H1 (cell line): ENCODE results near the gene GRID1. TPM values are rescaled to one million over a fixed set of nuclear protein-coding genes. Genes with fewer than 3 reads are reported as not detected.

Experiments
- CTCF ChIA-PET: fragments of 300-600 bp; sonication (Branson Sonifier 250); formaldehyde crosslinking; loops from one replicate; lab custom pipeline; 2021; ENCODE audit not compliant: partially characterized antibody; lab: Charles Lee
- POLR2A ChIA-PET: fragments of 300-600 bp; sonication (Branson Sonifier 250); formaldehyde crosslinking; loops from one replicate; lab custom pipeline; 2021; ENCODE audit warnings: inconsistent platforms; ENCODE audit not compliant: partially characterized antibody; lab: Charles Lee
- DNase-seq, 2 experiments: peaks; one replicate each; pipeline versions ENCODE4 v3.0.0 to v3.0.0-alpha.2; 2010 to 2022; ENCODE audit warnings: low spot score in 2 of 2, low read depth in 1 of 2, mixed read lengths in 1 of 2
- FAIRE-seq: peaks from 2 replicates; lab custom pipeline; 2011; peaks lifted over from hg19 to GRCh38; lab: Jason Lieb, UNC
- H2AFZ ChIP-seq: 2 replicates; pipeline ENCODE4 v1.8.1; 2012; ENCODE audit warnings: low read length, inconsistent platforms
- H2AK5ac ChIP-seq: 2 replicates; pipeline ENCODE4 v1.6.1; 2013; ENCODE audit warnings: low read depth, low read length
- H2BK120ac ChIP-seq: replicated peaks from 2 replicates; pipeline ENCODE3; 2013; ENCODE audit warnings: low read depth, low read length, inconsistent platforms
- H2BK12ac ChIP-seq: 2 replicates; pipeline ENCODE4 v1.6.1; 2013; ENCODE audit warnings: low read depth, low read length
- H2BK15ac ChIP-seq: 2 replicates; pipeline ENCODE4 v1.6.1; 2013; ENCODE audit warnings: low read length
- H2BK20ac ChIP-seq: 2 replicates; pipeline ENCODE4 v1.6.1; 2013; ENCODE audit warnings: low read length
- H2BK5ac ChIP-seq: 2 replicates; pipeline ENCODE4 v1.6.1; 2013; ENCODE audit warnings: low read depth, low read length
- H3K14ac ChIP-seq: 2 replicates; pipeline ENCODE4 v1.6.1; 2013; ENCODE audit warnings: inconsistent platforms; ENCODE audit not compliant: insufficient read length
- H3K18ac ChIP-seq: 2 replicates; pipeline ENCODE4 v1.6.1; 2013; ENCODE audit warnings: low read length; ENCODE audit errors: extremely low read depth
- H3K23ac ChIP-seq: 2 replicates; pipeline ENCODE4 v1.6.1; 2013; ENCODE audit warnings: inconsistent platforms; ENCODE audit not compliant: insufficient read length
- H3K23me2 ChIP-seq: 2 replicates; pipeline ENCODE4 v1.6.1; 2013; ENCODE audit warnings: low read depth, low read length
- H3K27ac ChIP-seq: 2 replicates; pipeline ENCODE4 v1.6.1; 2011; ENCODE audit warnings: low read depth, low read length, inconsistent platforms
- H3K27me3 ChIP-seq, 4 experiments: replicated peaks in 1 of 4; 1 replicate in 1 of 4; 2 replicates in 3 of 4; pipeline versions ENCODE4 v1.6.1 to v1.8.1; 2011 to 2013; ENCODE audit warnings: low read length in 3 of 4, mild to moderate bottlenecking in 3 of 4, inconsistent platforms in 2 of 4, mixed read lengths in 2 of 4, moderate library complexity in 1 of 4; ENCODE audit not compliant: control insufficient read depth in 3 of 4, insufficient read depth in 3 of 4; ENCODE audit errors: extremely low read depth in 1 of 4
- H3K36me3 ChIP-seq, 4 experiments: 2 replicates each; pipeline versions ENCODE4 v1.6.1 to v1.8.1; 2011 to 2013; ENCODE audit warnings: mild to moderate bottlenecking in 4 of 4, low read length in 3 of 4, moderate library complexity in 2 of 4, control low read depth in 1 of 4, inconsistent platforms in 1 of 4; ENCODE audit not compliant: insufficient read depth in 4 of 4, control insufficient read depth in 2 of 4
- H3K4ac ChIP-seq: replicated peaks from 2 replicates; pipeline ENCODE3; 2013; ENCODE audit warnings: low read length, low read depth, mixed read lengths, inconsistent platforms; ENCODE audit not compliant: insufficient read length
- H3K4me1 ChIP-seq, 4 experiments: replicated peaks in 1 of 4; 1 replicate in 1 of 4; 2 replicates in 3 of 4; pipeline versions ENCODE4 v1.6.1 to v1.8.1; 2011 to 2013; ENCODE audit warnings: low read length in 3 of 4, inconsistent platforms in 2 of 4, mixed read lengths in 1 of 4; ENCODE audit not compliant: insufficient read depth in 4 of 4, control insufficient read depth in 3 of 4
- H3K4me2 ChIP-seq, 2 experiments: 2 replicates each; pipeline versions ENCODE4 v1.6.1 to v1.8.1; 2011 to 2013; ENCODE audit warnings: low read depth in 2 of 2, low read length in 2 of 2, control low read depth in 1 of 2, inconsistent platforms in 1 of 2, mild to moderate bottlenecking in 1 of 2; ENCODE audit not compliant: insufficient read depth in 1 of 2
- H3K4me3 ChIP-seq, 4 experiments: fragments of 200-600, 300-600 bp in 1 of 4; sonication (generic), shearing (Covaris generic), sonication (Bioruptor Twin) in 1 of 4; 2 replicates each; pipeline versions ENCODE4 v1.5.1 to v1.8.1; 2011 to 2016; ENCODE audit warnings: low read length in 4 of 4, low read depth in 3 of 4, control low read depth in 2 of 4, inconsistent platforms in 2 of 4, mild to moderate bottlenecking in 2 of 4, mixed read lengths in 1 of 4, moderate library complexity in 1 of 4; ENCODE audit not compliant: insufficient read depth in 2 of 4; ENCODE audit errors: extremely low read depth in 1 of 4
- H3K56ac ChIP-seq: replicated peaks from 2 replicates; pipeline ENCODE3; 2013; ENCODE audit warnings: low read depth, mild to moderate bottlenecking, mixed read lengths, low read length, inconsistent platforms; ENCODE audit not compliant: insufficient read length
- H3K79me1 ChIP-seq: 2 replicates; pipeline ENCODE4 v1.6.1; 2013; ENCODE audit warnings: low read depth, low read length, control low read depth
- H3K79me2 ChIP-seq, 2 experiments: 2 replicates each; pipeline versions ENCODE4 v1.6.1 to v1.8.1; 2012 to 2013; ENCODE audit warnings: low read length in 2 of 2, mild to moderate bottlenecking in 2 of 2, inconsistent platforms in 1 of 2; ENCODE audit not compliant: insufficient read depth in 2 of 2, control insufficient read depth in 1 of 2
- H3K9ac ChIP-seq, 4 experiments: replicated peaks in 1 of 4; 1 replicate in 1 of 4; 2 replicates in 3 of 4; pipeline versions ENCODE4 v1.6.1 to v1.8.1; 2011 to 2013; ENCODE audit warnings: low read depth in 3 of 4, low read length in 3 of 4, control low read depth in 2 of 4, mild to moderate bottlenecking in 2 of 4, moderate library complexity in 2 of 4, inconsistent platforms in 1 of 4; ENCODE audit errors: extremely low read depth in 1 of 4
- H3K9me3 ChIP-seq, 2 experiments: 2 replicates each; pipeline versions ENCODE4 v1.6.1 to v1.8.1; 2012 to 2013; ENCODE audit warnings: mild to moderate bottlenecking in 2 of 2, moderate library complexity in 2 of 2, control low read depth in 1 of 2, inconsistent platforms in 1 of 2, low read depth in 1 of 2, low read length in 1 of 2, mixed read lengths in 1 of 2; ENCODE audit not compliant: insufficient read depth in 2 of 2
- H4K20me1 ChIP-seq, 2 experiments: replicated peaks in 1 of 2; 2 replicates each; pipeline versions ENCODE3 to v1.8.1; 2011 to 2013; ENCODE audit warnings: inconsistent platforms in 2 of 2, low read length in 2 of 2, mild to moderate bottlenecking in 1 of 2; ENCODE audit not compliant: insufficient read depth in 2 of 2, control insufficient read depth in 1 of 2
- H4K5ac ChIP-seq: 2 replicates; pipeline ENCODE4 v1.6.1; 2013; ENCODE audit warnings: low read length, low read depth, mixed read lengths, inconsistent platforms; ENCODE audit not compliant: insufficient read length
- H4K8ac ChIP-seq: 2 replicates; pipeline ENCODE4 v1.8.0; 2013; ENCODE audit warnings: mild to moderate bottlenecking, moderate library complexity, low read length, inconsistent platforms; ENCODE audit not compliant: insufficient read depth; ENCODE audit errors: extremely low read depth
- H4K91ac ChIP-seq: replicated peaks from 2 replicates; pipeline ENCODE3; 2013; ENCODE audit warnings: low read length, mixed read lengths, inconsistent platforms; ENCODE audit not compliant: insufficient read length
- CREB1 ChIP-seq: IDR thresholded peaks from 2 replicates; pipeline ENCODE4 v1.6.1; 2012; ENCODE audit warnings: inconsistent platforms
- CTBP2 ChIP-seq: IDR thresholded peaks from 2 replicates; pipeline ENCODE4 v1.7.0; 2011; ENCODE audit warnings: borderline replicate concordance, mild to moderate bottlenecking, moderate library complexity, mixed read lengths, low read length; ENCODE audit not compliant: insufficient read depth, insufficient read length
- JUN ChIP-seq: IDR thresholded peaks from 2 replicates; pipeline ENCODE4 v1.6.1; 2011; ENCODE audit warnings: low read depth, mild to moderate bottlenecking, improper control_type of control experiment, low read length
- JUND ChIP-seq: IDR thresholded peaks from 2 replicates; pipeline ENCODE4 v1.6.1; 2011; ENCODE audit warnings: mild to moderate bottlenecking, improper control_type of control experiment, low read length
- SIRT6 ChIP-seq: IDR thresholded peaks from one replicate; pipeline ENCODE4 v1.7.1; 2012; ENCODE audit warnings: low read length, inconsistent platforms
- WGBS, 2 experiments: shearing (Covaris generic) in 1 of 2; methylation state at CpG; one replicate each; pipeline versions ENCODE4 v1.1.6 to v1.1.7; 2013 to 2015; ENCODE audit warnings: low lambda C conversion rate in 2 of 2, mixed read lengths in 2 of 2, inconsistent platforms in 1 of 2, low coverage in 1 of 2, missing lambda C conversion rate in 1 of 2; ENCODE audit not compliant: insufficient replicate concordance in 2 of 2, insufficient coverage in 1 of 2, insufficient read length in 1 of 2; ENCODE audit errors: extremely low coverage in 1 of 2, missing lambda C conversion rate in 1 of 2; 5-methylcytosine and 5-hydroxymethylcytosine counted together
- polyA plus RNA-seq, 7 experiments: library from polyadenylated mRNA; depleted of rRNA in 3 of 7; stranded (reverse) in 5 of 7; unstranded in 2 of 7; fragments of >200 nt in 5 of 7; fragments of 200-250 nt in 2 of 7; gene quantifications; 1 replicate in 5 of 7; 2 replicates in 1 of 7; 4 replicates in 1 of 7; pipeline versions ENCODE4 v1.2.1 to v1.2.3, GENCODE V29; 2011 to 2013; ENCODE audit warnings: missing spikeins in 2 of 7, mixed read lengths in 2 of 7
- total RNA-seq: library from RNA; stranded (reverse); fragmentation: NEBNext Ultra II Directional; extraction: Animal tissue kit (Norgen Biotek cat#: 25700); gene quantifications from 2 replicates; pipeline ENCODE4 v1.2.1, GENCODE V29; 2021

Gene GRID1
- total and polyA plus RNA-seq, 2 of the 8 experiments (the other 6 are each of a cell fraction or from before 2014, with no cell fraction given): 0.22 to 0.30 TPM

DNA sequence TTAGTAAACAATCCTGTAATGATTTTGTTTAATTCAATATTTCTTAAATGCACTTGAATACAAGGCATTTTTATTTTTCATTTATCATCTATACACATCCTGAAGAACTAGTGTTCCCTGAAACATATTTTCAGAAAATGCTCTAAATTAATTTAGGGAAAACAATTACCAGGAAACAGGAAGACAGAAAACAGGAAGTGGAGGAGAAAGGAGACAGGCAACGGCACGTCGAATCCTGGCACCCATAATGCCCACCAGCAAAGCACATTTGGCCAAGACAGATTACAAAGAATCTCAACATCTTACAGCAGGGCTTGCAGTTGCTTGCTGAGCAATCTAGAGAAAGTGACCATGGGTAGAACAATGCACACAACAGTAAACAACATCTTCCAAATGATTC lies 571.1 kb downstream of the GRID1 start:
- 87% methylated on average over 3 of the region's 3 CpGs; no CpG with 5 or more reads in 1 of the 2 experiments for WGBS, 2 experiments
- H4K5ac ChIP-seq: no peak overlapping the region
- no peak overlapping the region for H3K4me2 ChIP-seq
- H3K27ac ChIP-seq: no peak overlapping the region
- H2BK5ac ChIP-seq: no peak overlapping the region
- H2BK15ac ChIP-seq: no peak overlapping the region
- H2BK20ac ChIP-seq: no peak overlapping the region
- no peaks in the 10 kb centered on the region for H4K20me1 ChIP-seq
- H3K9ac ChIP-seq: no peak overlapping the region
- no peak overlapping the region for H3K18ac ChIP-seq
- no peaks in the 10 kb centered on the region for H3K9me3 ChIP-seq
- DNase-seq (no peak), FAIRE-seq (no peak)
- H3K23ac ChIP-seq: no peak overlapping the region
- H3K36me3 ChIP-seq: no peaks in the 10 kb centered on the region
- H3K56ac ChIP-seq: no peak overlapping the region
- no peak overlapping the region for H3K4ac ChIP-seq
- no peaks in the 10 kb centered on the region for H3K4me1 ChIP-seq
- H3K79me2 ChIP-seq: no peaks in the 10 kb centered on the region
- H3K79me1 ChIP-seq: no peaks in the 10 kb centered on the region
- CTCF ChIA-PET: no interaction called here
- TF ChIP-seq JUND (no peak), SIRT6 (no peak), JUN (no peak), CTBP2 (no peak), CREB1 (no peak)
- H2AFZ ChIP-seq: peak overlapping the region; percentile 8; the same call in 1 of the 2 replicates
- POLR2A ChIA-PET: no interaction called here
- H2AK5ac ChIP-seq: no peak overlapping the region
- no peaks in the 10 kb centered on the region for H3K23me2 ChIP-seq
- H3K14ac ChIP-seq: no peak overlapping the region
- no peak overlapping the region for H4K91ac ChIP-seq
- no peaks in the 10 kb centered on the region for H3K27me3 ChIP-seq
- no peak overlapping the region for H3K4me3 ChIP-seq
- H4K8ac ChIP-seq: no peak overlapping the region
- H2BK12ac ChIP-seq: no peak overlapping the region
- H2BK120ac ChIP-seq: no peak overlapping the region
